SKM-1 treated with dmso at 0.1 percent for 144 hours (cell line): ENCODE data around the gene SCYGR3.
"Not testable (repeated sequence)": the region's sequence is repeated elsewhere in the genome, so short reads cannot be mapped to it uniquely, and the experiment has no call there.

ENCODE experiments used
- DNase-seq: peaks from one replicate; lab custom pipeline; 2025; ENCODE audit not compliant: unreplicated experiment; lab: John Stamatoyannopoulos, UW

SCYGR3 gene

GRCh38 chr2:227614246-227614645 lies 394 bp downstream of the SCYGR3 start:
- no peak for DNase-seq

GRCh38 chr2:227613272-227613660 lies 1.4 kb downstream of the SCYGR3 start:
- DNase-seq = no peak

- no peak for DNase-seq
Measured at GRCh38 chr2:227612546-227613271, 1.9 kb downstream of the SCYGR3 start.

DNA sequence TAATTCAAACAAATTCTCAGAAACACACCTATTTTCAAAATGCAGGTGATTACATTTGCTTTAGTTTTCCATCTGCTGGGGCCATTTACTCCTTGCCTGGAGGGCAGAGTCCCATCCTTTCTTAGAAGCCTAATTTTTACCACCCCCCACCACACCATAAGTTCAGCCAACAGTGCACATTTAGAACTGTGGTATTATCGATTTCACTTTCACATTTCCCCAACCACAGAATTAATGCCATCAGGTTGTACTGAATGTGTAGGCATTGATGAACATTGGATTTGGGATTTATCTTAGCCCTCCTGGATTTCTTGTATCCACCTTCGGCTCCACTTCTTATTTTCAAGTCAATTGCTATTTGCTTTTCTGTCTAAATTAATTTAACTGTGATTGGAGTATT lies 4.5 kb downstream of the SCYGR3 start:
- DNase-seq = no peak

DNA sequence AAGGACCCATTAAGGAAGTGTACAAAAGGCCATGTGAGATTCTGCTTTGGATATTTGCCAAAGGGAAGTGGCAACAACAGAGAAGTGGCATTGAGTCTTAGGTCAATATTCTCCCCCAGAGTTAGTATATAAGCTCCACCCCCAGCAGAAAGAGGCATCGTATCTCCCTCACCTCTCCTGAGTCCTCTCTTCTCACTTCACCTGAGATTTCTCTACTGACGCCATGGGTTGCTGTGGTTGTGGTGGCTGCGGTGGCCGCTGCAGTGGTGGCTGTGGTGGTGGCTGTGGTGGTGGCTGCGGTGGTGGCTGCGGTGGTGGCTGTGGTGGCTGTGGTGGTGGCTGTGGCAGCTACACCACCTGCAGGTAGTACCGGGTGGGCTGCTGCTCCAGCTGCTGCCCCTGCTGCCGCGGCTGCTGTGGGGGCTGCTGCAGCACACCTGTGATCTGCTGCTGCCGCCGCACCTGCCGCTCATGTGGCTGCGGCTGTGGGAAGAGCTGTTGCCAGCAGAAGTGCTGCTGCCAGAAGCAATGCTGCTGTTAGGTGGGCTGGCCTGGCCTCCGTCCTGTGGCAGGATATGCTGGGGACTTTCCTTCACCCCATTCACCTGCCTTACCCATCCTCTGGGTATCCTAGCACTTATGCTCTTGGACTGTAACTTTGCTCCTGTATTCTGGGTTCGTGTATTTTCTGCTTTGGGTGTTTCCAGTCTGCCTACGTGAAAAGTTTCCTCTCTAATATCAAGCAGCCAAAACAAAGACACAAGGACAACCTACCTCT lies 5.9 kb downstream of the SCYGR3 start:
- peak; percentile 84 for DNase-seq

DNA sequence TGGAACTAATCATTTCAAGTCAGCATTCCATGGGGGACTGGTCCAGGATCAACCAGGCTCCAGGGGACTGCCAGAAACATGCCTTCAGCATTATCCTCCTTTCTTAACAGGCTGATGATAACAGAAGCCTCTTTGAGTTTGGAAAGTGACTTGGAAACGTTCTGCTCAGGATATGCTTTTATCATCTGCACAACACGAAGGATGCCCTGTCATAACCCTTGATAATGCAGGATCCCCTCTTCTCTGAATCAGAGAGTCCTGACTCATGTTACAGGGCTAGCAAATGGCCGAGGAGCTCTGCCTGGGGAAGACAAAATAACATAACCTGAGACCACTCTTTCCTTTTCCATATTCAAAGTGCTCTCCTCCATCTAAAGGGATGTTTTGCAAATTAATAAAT lies 6.7 kb downstream of the SCYGR3 start:
- DNase-seq = no peak

DNA sequence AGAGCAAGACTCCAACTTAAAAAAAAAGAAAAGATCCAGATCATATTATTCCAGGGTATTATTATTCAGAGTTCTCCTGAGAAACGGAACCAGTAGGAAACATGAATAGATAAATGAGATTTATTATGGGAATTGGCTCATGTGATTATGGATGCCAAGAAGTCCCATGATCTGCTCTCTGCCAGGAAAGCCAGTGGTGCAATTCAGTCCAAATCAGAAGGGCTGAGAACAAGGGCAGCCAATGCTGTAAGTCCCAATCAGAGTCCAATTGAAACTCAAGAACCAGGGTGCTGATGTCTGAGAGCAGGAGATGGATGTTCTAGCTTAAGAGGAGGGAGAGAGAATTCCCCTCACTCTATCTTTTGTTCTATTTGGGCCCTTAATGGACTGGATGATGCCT lies 8.2 kb downstream of the SCYGR3 start:
- no peak for DNase-seq

DNA sequence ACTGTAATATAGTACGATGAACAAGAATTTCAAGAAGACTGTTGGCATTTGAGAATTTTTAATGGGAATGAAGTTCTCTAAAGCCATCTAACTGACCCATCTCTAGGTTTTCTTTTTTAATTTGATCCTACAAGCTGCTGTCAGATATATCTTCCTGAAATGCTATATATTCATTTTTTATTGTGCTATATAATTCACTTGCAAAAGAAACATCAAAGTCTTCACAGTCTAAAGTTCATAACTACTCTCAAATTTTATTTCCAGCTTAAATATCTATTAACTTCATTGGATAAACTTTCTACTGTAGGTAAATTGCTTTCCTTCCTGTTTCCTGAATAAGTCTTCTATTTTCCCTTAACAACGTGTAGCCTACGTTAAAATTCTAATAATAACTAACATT lies 12.3 kb downstream of the SCYGR3 start:
- DNase-seq = no peak

DNA sequence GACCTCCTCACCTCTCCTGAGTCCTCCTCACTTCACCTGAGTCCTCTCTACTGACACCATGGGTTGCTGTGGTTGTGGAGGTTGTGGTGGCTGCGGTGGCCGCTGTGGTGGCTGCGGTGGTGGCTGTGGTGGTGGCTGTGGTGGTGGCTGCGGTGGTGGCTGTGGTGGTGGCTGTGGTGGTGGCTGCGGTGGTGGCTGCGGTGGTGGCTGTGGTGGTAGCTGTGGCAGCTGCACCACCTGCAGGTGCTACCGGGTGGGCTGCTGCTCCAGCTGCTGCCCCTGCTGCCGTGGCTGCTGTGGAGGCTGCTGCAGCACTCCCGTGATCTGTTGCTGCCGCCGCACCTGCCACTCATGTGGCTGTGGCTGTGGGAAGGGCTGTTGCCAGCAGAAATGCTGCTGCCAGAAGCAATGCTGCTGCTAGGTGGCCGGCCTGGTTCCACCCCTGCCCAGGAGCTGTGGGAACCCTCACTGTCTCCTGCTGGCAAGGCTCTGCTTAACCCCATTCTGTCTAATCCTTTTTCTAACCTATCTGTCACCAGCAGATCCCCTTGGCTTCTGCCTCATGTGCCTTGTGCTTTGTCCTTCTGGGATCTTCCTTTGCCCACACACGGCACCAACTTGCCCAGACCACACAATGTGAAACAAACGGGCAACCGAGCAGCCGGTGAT lies 15.7 kb downstream of the SCYGR3 start, which contains the start of gene SCYGR2:
TSS of gene SCYGR2 (plus strand) at position 59 of the 669 bp plus-strand sequence. CDS start at position 59, 0 bp downstream.
- not testable (repeated sequence) for DNase-seq

DNA sequence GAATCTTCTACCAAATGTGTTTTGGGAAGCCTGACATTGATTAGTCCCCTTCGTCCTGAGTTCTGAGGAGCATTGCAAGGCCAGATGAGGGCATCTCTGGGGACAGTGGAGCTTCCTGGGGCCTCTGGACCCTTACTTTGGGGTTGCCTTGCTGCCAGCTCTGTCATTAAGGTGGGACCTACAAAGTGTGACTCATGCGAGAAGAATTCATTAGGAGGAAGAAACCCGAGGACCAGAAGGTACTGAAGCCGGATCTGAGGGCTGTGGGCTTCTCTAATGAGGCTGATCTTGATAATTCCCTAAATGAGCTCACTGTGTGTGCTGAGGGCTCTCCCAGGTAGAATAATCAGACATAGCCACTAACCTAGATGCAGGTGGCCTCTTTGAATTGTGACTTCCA lies 16.6 kb downstream of the SCYGR3 start:
- DNase-seq = no peak

- DNase-seq = no peak
Measured at GRCh38 chr2:227597036-227597435, 17.6 kb downstream of the SCYGR3 start.

GRCh38 chr2:227595797-227596196 lies 18.8 kb downstream of the SCYGR3 start:
- no peak for DNase-seq

GRCh38 chr2:227592694-227593387 lies 21.8 kb downstream of the SCYGR3 start:
- no peak for DNase-seq

- DNase-seq = no peak
Measured at GRCh38 chr2:227582369-227582768, 32.3 kb downstream of the SCYGR3 start.

DNA sequence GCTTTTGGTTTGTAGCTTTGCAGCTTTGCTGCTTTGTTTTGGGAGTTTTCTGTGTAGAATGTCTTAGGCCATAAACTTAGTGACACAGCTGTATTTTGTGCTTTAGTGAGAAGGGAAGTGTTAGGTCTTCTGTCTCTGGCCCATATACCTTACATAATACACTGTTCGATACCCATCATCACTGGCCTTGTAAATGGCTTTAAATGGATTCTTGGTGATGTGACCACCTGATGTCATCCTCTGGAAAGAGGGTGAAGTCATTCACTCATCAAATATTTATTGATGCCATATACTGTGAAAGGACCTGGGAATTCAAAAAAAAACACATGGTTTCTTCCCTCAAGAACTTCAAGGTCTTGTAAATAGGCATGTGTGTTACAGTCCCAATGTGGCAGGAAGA lies 34.8 kb downstream of the SCYGR3 start:
- DNase-seq = no peak

DNA sequence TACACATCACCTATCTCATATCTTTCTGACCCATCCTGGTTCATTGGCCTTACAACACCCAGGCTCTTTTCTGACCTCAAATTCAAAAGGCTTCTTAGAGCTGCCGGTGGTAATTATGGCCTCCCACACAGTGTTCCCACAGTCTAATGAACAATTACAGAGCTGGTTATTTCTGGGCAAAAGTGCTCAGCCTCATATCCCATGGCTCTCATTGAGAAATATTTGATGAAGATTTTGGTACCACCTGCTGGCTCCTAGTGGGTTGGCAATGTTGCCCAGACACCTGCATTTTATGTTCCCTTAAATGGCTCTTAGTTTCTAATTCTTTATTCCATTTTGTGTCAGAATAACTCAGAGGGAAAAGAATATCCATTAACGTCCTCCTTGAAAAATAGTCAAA lies 36.0 kb downstream of the SCYGR3 start:
- DNase-seq = no peak

- DNase-seq = no peak
Measured at GRCh38 chr2:227577555-227577954, 37.1 kb downstream of the SCYGR3 start.

DNA sequence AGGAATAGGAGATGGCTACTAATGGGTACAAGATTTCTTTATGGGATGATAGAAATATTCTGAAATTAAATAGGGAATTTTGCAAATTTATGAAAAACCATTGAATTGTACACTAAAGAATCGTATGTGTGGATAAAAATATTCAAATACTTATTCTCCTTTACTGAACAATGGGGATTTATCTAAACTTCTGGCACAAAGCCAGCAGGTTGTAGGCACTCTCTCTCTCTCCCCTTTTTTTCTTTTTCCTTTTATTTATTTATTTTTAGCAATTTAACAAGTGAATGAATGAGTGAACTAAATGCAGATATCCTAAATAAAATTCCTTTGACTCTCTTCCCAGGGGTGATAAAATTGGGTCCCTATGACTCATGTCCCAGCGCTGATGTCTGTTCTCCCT lies 37.8 kb downstream of the SCYGR3 start:
- DNase-seq = no peak

GRCh38 chr2:227576110-227576509 lies 38.5 kb downstream of the SCYGR3 start:
- no peak for DNase-seq

GRCh38 chr2:227570615-227571014 lies 44.0 kb downstream of the SCYGR3 start:
- DNase-seq = no peak

GRCh38 chr2:227568852-227569169 lies 45.8 kb downstream of the SCYGR3 start:
- no peak for DNase-seq
